ENCODE measurements around the gene PHF12.

- TF ChIP-seq SUZ12 (IDR thresholded peaks at IDR 0.05; ENCODE audit: extremely low read depth, insufficient read depth, insufficient read length) (no peak), YY1 (IDR thresholded peaks at IDR 0.05; ENCODE audit: insufficient read depth, insufficient read length) (no peak), ZNF274 (IDR thresholded peaks at IDR 0.05; ENCODE audit: low read depth, low read length) (no peak)
Observed at GRCh38 chr17:28885951-28886350, 65.4 kb downstream of the PHF12 start.
